Mucosa of descending colon (tissue), 3 donors: ENCODE measurements around the gene PRLH. TPM values are rescaled to one million over a fixed set of nuclear protein-coding genes. Genes with fewer than 3 reads are reported as not detected.
A peak's percentile ranks its signal among the peaks of the same experiment; 100 is the strongest.

ENCODE experiments used
- ATAC-seq: fragments of 200-7000 bp; cut with Tn5 transposase; one replicate; pipeline ENCODE4 v1.9.1; 2020; ENCODE audit warnings: mild to moderate bottlenecking, moderate library complexity
- DNase-seq, 3 donors: peaks; one replicate each; pipeline ENCODE4 v3.0.0-alpha.2; 2020
- H3K36me3 ChIP-seq: fragments of 200-600 bp; one replicate; pipeline ENCODE4 v1.8.0; 2021; ENCODE audit warnings: low read depth, mild to moderate bottlenecking
- H3K4me1 ChIP-seq: fragments of 200-600 bp; one replicate; pipeline ENCODE4 v1.8.0; 2021; ENCODE audit warnings: low read depth, mild to moderate bottlenecking
- H3K4me3 ChIP-seq: fragments of 200-600 bp; one replicate; pipeline ENCODE4 v1.8.0; 2021; ENCODE audit warnings: mild to moderate bottlenecking
- H3K9me3 ChIP-seq: fragments of 200-600 bp; one replicate; pipeline ENCODE4 v1.8.0; 2021; ENCODE audit warnings: mild to moderate bottlenecking
- CTCF ChIP-seq: fragments of 200-600 bp; IDR thresholded peaks from one replicate; pipeline ENCODE4 v1.8.0; 2022; ENCODE audit warnings: antibody characterized with exemption, mild to moderate bottlenecking
- intact Hi-C, 2 donors: fragments of 100-400 bp; cut with DNase I in 1 of 2; cut with micrococcal nuclease in 1 of 2; formaldehyde crosslinking; loops; one replicate each; pipeline versions ENCODE4 v1.11.0 to v1.11.1; 2022; cut with DNase I, micrococcal nuclease
- total RNA-seq, 3 donors: library from RNA; stranded (reverse); fragmentation: NEBNext Ultra II Directional in 2 of 3; extraction: Animal tissue kit (Norgen Biotek cat#: 25700) in 2 of 3; gene quantifications; one replicate each; pipeline versions ENCODE4 v1.2.1 to v1.2.4, GENCODE V29; 2021 to 2023
- donor health status: DM: no; HTN: no; CAD: no; lungs with moderate emphysema.
- donor health status: DM: no; HTN: no; CAD: no.
- donor health status: DM: no; HTN: yes; CAD: no.

The PRLH gene
- total RNA-seq, 3 donors from 2014 or later, result not detected

DNA sequence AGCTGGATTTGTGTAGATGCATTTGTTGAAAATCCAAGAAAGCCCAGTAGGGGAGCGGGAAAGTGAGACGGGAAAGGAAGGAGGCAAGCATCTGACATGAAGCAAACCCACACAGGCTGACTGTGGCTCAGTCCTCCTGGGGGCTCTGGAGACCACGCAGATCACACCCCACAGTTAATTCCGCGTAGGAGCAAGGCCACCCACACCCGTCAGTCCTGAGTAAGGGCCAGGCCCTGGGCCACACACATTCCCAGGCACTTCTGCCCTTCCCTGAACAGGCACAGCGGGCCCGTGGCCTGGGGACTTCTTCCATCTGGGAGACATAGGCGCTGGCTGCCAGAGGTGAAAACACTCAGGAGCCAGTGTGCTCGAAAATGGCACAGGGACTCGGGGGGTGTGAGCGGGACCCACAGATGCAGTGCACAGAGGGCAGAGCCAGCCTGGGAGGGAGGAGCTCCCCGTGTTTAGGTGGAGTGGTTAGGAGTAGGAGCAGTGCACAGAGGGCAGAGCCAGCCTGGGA lies 19.4 kb upstream of the PRLH start:
- H3K4me1 ChIP-seq, result no peaks in the 10 kb centered on the region
- no peak for TF ChIP-seq CTCF
- intact Hi-C loops, result no loop called here
- DNase-seq, result peak in 1 of 3 donors; percentile 44
- H3K36me3 ChIP-seq, result no peaks in the 10 kb centered on the region
- H3K4me3 ChIP-seq, result no peak overlapping the region
- H3K9me3 ChIP-seq, result no peaks in the 10 kb centered on the region
- no peak for ATAC-seq

DNA sequence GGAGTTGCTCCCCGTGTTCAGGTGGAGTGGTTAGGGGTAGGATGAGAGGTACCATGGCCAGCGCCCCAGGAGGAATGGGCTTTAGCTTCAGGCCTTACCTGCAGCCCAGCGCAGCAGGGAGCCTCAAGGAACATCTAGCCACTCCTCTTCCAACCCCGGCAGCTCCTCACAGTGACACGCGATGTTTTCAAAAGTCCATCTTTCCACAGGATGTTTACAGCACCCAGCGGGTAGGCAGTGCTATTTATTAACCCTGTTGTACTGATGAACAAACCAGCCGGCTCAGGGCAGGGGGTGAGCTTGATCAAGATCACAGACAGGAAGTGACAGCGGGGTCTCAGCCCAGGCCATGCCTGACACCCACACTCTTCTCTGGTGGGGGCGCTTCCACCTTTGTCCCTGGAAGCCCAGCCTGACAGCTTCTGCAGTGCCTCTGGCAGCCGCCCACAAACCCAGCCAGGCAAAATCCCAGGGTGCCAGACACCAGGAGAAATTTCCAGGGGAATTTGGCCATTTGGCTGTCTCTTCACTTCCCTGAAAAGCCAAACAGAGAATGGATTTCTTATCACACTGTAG lies 18.4 kb upstream of the PRLH start:
- TF ChIP-seq CTCF, result no peak
- no peak for ATAC-seq

GRCh38 chr2:237549216-237549615 lies 17.2 kb upstream of the PRLH start:
- Histone ChIP-seq H3K9me3 (no peaks in the 10 kb centered on the region), H3K36me3 (no peaks in the 10 kb centered on the region), H3K4me3 (no peak overlapping the region), H3K4me1 (no peaks in the 10 kb centered on the region)
- ATAC-seq, result no peak
- intact Hi-C loops, result no loop called here
- no peak for DNase-seq
- no peak for TF ChIP-seq CTCF

More for the DNA sequence above, 18.4 kb upstream of the PRLH start:
- intact Hi-C loops, result no loop called here
- Histone ChIP-seq H3K36me3 (no peaks in the 10 kb centered on the region), H3K4me3 (no peak overlapping the region), H3K4me1 (no peaks in the 10 kb centered on the region), H3K9me3 (no peaks in the 10 kb centered on the region)
- no peak for DNase-seq

DNA sequence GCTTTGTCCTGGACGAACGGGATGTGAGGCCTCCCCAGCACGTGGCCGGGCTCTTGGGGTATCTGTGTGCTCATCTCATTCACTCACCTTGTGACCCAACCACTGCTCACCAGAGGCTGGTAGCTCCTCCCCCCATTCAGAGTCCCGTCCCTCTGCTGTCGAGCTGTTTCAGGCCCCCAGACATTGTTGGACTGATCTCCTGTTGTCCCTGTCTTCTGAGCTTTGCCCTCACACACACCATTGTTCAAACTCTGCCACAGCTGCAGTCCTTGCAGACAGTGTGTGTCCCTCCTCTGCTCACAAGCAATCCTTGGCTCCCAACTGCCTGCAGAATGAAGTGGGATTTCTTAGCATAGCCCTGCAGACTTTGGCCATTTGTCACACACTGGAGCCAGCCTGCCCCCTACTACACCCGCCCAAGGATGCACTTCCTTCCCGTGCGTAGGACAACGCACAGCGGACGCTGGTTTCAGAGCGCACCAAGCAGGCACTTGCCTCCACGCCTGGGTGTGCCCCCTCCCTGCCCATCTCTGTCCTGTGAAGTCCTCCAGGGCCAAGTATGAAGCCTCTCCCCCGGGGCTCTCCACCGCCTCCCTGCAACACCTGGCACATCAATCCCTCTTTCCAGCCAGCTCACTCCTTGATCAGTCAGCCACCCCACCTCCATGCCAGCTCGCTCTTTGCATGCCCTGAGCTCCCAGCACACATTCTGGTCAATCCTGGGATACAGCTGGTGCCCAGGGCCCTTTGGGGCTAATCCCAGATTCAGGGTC lies 16.5 kb upstream of the PRLH start:
- no peak for DNase-seq

DNA sequence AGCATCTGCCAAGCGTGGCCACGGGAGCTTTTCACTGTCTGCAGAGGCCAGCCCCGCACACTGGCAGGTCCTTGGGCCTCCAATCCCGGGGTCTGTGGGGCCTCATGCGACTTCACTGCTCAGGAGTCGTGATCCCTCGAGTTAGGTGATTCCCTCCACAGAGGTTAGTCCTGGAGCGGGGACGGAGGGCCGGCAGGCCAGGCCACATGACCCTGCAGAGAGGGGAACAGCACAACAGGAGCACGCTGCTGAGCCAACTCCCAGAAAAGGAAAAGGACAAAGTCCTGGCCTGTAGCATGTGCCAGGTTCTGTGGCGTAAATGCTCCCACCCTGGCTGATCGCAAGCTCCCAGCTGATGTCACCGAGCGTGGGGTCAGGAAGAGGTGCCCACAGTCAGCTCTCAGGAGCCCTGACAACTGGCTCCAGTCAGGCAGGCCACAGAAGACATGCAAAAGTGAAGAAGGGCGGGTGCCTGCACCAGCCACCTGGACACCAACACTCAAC lies 15.3 kb upstream of the PRLH start:
- H3K36me3 ChIP-seq, result no peaks in the 10 kb centered on the region
- intact Hi-C loops, result no loop called here
- peaks cover 10% of the 10 kb centered on the region for H3K9me3 ChIP-seq
- no peaks in the 10 kb centered on the region for H3K4me1 ChIP-seq
- DNase-seq (no peak), ATAC-seq (no peak)
- H3K4me3 ChIP-seq, result no peak overlapping the region
- TF ChIP-seq CTCF, result no peak

More for the DNA sequence above, 16.5 kb upstream of the PRLH start:
- Histone ChIP-seq H3K4me3 (no peak overlapping the region), H3K9me3 (no peaks in the 10 kb centered on the region), H3K4me1 (no peaks in the 10 kb centered on the region), H3K36me3 (no peaks in the 10 kb centered on the region)
- ATAC-seq, result no peak
- intact Hi-C loops, result no loop called here
- TF ChIP-seq CTCF, result no peak
